Muscle layer of colon (tissue), 2 donors: ENCODE results near the gene HIPK2.

Source experiments
- H3K27ac ChIP-seq: one replicate; pipeline ENCODE4 v1.7.0; 2013; ENCODE audit warnings: low read depth, mild to moderate bottlenecking, low read length, moderate library complexity
- H3K27me3 ChIP-seq, 2 donors: one replicate each; pipeline ENCODE4 v1.7.0; 2013; ENCODE audit warnings: low read length in 2 of 2, mild to moderate bottlenecking in 2 of 2; ENCODE audit not compliant: insufficient read depth in 2 of 2, control insufficient read depth in 1 of 2
- H3K36me3 ChIP-seq: one replicate; pipeline ENCODE4 v1.7.0; 2013; ENCODE audit warnings: mild to moderate bottlenecking, low read length; ENCODE audit not compliant: insufficient read depth
- H3K4me1 ChIP-seq: one replicate; pipeline ENCODE4 v1.7.0; 2013; ENCODE audit warnings: mild to moderate bottlenecking, low read length; ENCODE audit not compliant: insufficient read depth
- H3K4me3 ChIP-seq, 2 donors: one replicate each; pipeline ENCODE4 v1.7.0; 2013; ENCODE audit warnings: low read length in 2 of 2, low read depth in 1 of 2, mild to moderate bottlenecking in 1 of 2, moderate library complexity in 1 of 2
- H3K9ac ChIP-seq: one replicate; pipeline ENCODE4 v1.7.0; 2013; ENCODE audit warnings: low read length
- H3K9me3 ChIP-seq: one replicate; pipeline ENCODE4 v1.7.0; 2013; ENCODE audit warnings: mild to moderate bottlenecking, low read length
- donor health status: abdominal sarcoma.
- donor health status: Adenocarcinoma of cecum.

HIPK2 gene

DNA sequence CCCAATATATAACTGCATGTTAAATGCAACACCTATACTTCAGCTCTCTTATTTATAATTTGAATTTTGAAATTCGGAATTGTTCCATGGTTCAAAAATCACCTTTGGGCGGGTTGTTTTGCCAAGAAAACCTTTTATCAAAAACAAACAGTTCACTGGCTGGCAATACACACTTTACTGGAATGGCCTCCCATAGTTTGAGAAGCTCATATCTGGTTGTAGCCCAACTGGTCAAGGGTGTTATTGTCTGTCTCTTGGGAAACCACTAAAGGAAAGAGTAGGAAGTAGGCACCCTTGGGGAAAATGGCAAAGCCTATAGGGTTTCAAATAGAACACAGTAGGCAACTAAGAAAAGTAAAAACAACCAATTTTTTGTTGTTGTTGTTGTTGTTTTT is 117.9 kb downstream of the HIPK2 start:
- Histone ChIP-seq H3K4me1 (peaks cover 8% of the 10 kb centered on the region), H3K27me3 (no peaks in the 10 kb centered on the region), H3K9me3 (no peaks in the 10 kb centered on the region), H3K9ac (no peak overlapping the region), H3K4me3 (no peak overlapping the region), H3K36me3 (no peaks in the 10 kb centered on the region), H3K27ac (no peak overlapping the region)

DNA sequence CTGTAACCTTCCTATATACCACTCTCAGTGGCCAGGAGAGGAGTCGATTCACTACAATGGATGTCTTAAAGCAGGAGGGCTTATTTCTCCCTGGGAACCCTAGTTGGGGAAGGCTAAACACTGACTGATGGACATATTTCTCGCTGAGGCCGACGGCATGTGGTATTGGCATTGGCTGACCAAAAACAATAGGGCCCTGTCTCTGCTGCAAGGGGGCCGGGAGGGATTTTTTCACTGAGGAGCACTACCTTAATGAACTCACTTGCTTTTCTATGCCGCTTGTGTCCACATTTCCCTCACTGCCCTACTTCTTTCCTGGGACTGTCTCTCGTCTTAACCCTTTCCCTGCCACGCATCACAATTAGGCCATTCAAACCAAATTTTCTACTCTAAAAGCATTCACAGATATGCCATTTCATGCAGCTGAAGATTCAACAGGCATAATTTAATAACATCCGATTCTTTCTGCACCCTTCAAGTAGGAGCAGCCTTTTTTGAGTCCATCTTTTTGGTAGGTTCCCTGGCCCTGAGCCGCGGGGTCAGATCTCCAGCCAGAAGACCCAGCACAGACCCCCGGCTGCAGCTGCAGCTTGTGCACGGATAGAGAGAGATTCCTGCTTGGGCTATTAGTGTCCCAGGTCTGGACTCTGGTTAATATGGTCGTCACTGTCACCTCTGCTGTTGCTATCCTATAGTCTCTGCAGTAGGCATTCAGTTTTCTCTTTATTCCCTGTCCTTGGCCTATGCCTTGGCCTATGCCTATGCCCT is 118.7 kb downstream of the HIPK2 start:
- Histone ChIP-seq H3K9me3 (no peaks in the 10 kb centered on the region), H3K27me3 (no peaks in the 10 kb centered on the region), H3K4me1 (peaks cover 8% of the 10 kb centered on the region), H3K36me3 (no peaks in the 10 kb centered on the region), H3K4me3 (no peak overlapping the region), H3K27ac (no peak overlapping the region), H3K9ac (no peak overlapping the region)

DNA sequence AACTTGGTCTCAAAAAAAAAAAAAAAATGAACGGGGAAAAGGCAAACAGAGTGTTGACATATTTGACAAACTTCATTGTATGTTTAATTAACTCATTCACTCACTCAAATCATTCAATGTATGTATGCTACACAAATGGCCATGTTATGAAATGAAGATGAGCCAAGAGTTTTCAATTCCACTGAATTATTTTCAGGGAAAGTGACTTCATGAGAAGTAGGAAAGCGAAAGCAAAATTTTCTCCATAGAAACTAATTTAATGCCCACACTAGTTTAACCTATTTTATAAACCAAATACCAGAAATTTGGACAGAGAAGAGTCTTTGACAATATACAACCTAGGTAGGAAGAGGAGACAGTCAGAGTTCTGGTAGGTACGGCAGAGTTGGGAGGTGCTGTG is 119.5 kb downstream of the HIPK2 start:
- Histone ChIP-seq H3K4me3 (no peak overlapping the region), H3K27ac (no peak overlapping the region), H3K36me3 (no peaks in the 10 kb centered on the region), H3K9me3 (no peaks in the 10 kb centered on the region), H3K4me1 (peaks cover 8% of the 10 kb centered on the region), H3K9ac (no peak overlapping the region), H3K27me3 (no peaks in the 10 kb centered on the region)

- no peak overlapping the region for H3K4me3 ChIP-seq
- no peaks in the 10 kb centered on the region for H3K36me3 ChIP-seq
- no peak overlapping the region for H3K27ac ChIP-seq
- no peaks in the 10 kb centered on the region for H3K27me3 ChIP-seq
- no peak overlapping the region for H3K9ac ChIP-seq
- no peaks in the 10 kb centered on the region for H3K9me3 ChIP-seq
- H3K4me1 ChIP-seq, result peaks cover 5% of the 10 kb centered on the region
These were observed 120.1 kb downstream of the HIPK2 start for GRCh38 chr7:139657725-139658124.

DNA sequence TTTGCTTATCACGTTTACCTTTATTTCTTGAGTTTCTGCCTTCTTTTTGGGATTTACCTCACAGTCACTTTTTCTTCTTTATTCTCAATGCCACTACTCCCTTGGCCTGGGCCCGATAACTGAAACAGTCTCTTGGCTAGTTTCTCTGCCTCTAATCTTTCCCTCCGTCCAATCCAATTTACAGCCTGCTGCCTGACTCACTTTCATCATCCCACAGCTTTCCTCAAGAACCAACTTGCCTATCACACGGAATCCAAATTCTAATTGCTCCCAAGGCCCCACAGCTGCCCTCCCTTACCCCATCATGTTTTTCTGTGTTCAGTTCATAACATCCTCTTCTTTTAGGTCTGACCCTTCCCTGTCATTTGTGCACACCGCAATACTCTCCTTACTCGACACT is 121.4 kb downstream of the HIPK2 start:
- Histone ChIP-seq H3K4me1 (peaks cover 9% of the 10 kb centered on the region), H3K36me3 (no peaks in the 10 kb centered on the region), H3K27me3 (no peaks in the 10 kb centered on the region), H3K9ac (no peak overlapping the region), H3K9me3 (no peaks in the 10 kb centered on the region), H3K27ac (no peak overlapping the region), H3K4me3 (no peak overlapping the region)

- H3K36me3 ChIP-seq, result no peaks in the 10 kb centered on the region
- H3K27me3 ChIP-seq, result no peaks in the 10 kb centered on the region
- H3K27ac ChIP-seq, result no peak overlapping the region
- H3K9me3 ChIP-seq, result no peaks in the 10 kb centered on the region
- no peak overlapping the region for H3K4me3 ChIP-seq
- H3K9ac ChIP-seq, result no peak overlapping the region
- H3K4me1 ChIP-seq, result peaks cover 5% of the 10 kb centered on the region
These were observed 122.5 kb downstream of the HIPK2 start for GRCh38 chr7:139655305-139655704.

DNA sequence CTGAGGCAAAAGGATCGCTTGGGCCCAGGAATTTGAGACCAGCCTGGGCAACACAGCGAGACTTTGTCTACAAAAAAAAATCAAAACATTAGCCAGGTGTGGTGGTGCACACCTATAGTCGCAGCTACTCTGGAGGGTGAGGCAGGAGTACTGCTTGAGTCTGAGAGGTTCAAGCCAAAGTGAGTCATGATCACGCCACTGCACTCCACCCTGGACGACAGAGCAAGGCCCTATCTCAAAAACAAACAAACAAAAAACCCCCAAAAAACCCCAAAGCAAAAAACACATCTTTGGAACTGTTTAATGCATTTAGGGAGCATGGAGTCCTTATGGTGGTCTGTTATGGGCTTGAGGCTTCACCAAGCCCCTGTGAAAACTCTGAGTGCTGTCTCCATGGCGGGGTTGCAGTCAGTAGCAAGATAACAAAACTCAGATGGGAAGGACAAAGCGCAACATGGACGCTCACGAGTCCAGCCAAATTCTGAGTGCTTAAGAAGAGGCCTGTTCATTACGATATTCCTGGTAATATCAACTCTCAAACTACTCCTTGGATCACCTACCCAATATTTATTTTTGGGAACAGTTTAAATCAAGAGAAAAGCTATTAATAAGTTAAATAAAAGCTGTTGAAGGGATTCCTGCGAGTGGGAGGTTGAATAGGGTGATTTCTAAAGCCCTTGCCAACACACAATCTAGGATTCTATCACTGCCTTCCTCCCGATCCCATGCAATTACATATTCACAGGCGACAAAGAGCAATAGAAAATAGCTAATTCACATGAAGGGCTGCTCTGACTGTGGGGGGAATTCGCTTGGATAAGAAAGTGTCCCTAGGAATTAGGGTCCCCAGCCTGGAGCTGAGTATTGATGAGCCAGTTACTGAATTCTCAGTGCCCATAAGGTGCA is 123.3 kb downstream of the HIPK2 start:
- peaks cover 5% of the 10 kb centered on the region for H3K4me1 ChIP-seq
- no peak overlapping the region for H3K9ac ChIP-seq
- no peak overlapping the region for H3K4me3 ChIP-seq
- H3K27me3 ChIP-seq, result no peaks in the 10 kb centered on the region
- no peaks in the 10 kb centered on the region for H3K36me3 ChIP-seq
- H3K9me3 ChIP-seq, result no peaks in the 10 kb centered on the region
- no peak overlapping the region for H3K27ac ChIP-seq

- Histone ChIP-seq H3K36me3 (no peaks in the 10 kb centered on the region), H3K27ac (no peak overlapping the region), H3K9ac (no peak overlapping the region), H3K9me3 (no peaks in the 10 kb centered on the region), H3K4me3 (no peak overlapping the region), H3K4me1 (peaks cover 5% of the 10 kb centered on the region), H3K27me3 (no peaks in the 10 kb centered on the region)
These were observed 125.9 kb downstream of the HIPK2 start for GRCh38 chr7:139651914-139652313.

GRCh38 chr7:139651308-139651707 is 126.5 kb downstream of the HIPK2 start:
- H3K36me3 ChIP-seq, result no peaks in the 10 kb centered on the region
- H3K9me3 ChIP-seq, result no peaks in the 10 kb centered on the region
- no peak overlapping the region for H3K27ac ChIP-seq
- no peak overlapping the region for H3K9ac ChIP-seq
- no peak overlapping the region for H3K4me3 ChIP-seq
- H3K4me1 ChIP-seq, result peaks cover 5% of the 10 kb centered on the region
- no peaks in the 10 kb centered on the region for H3K27me3 ChIP-seq

DNA sequence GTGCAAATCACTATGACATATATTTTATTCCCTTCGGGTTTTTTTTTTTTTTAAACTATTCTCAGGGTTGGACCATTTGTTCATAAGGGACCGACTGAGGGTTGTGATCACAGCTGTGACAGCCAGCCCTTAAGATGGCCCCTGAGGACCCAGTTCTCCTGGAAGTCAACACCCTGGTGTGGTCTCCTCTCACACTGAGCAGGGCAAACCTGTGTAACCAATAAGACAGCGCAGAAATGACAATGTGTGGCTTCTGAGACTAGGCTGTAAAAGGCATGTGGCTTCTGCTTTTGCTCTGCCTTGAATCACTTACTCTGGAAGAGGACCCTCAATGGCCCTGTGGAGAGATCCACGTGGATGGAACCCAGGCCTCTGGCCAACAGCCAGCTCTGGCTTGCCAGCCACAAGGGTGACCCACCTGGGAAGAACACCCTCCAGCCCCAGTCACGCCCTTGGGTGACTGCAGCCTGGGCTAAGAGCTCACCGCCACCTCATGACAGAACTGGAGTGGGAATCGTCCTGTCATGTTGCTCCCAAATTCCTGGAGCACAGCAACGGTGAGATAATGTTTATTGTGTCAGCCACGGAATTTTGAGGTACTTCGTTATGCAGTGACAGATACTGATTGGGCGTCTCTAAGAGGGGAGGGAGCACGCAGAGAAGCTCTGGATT is 127.2 kb downstream of the HIPK2 start:
- Histone ChIP-seq H3K9me3 (no peaks in the 10 kb centered on the region), H3K4me1 (peaks cover 5% of the 10 kb centered on the region), H3K36me3 (no peaks in the 10 kb centered on the region), H3K9ac (no peak overlapping the region), H3K27ac (no peak overlapping the region), H3K27me3 (no peaks in the 10 kb centered on the region), H3K4me3 (no peak overlapping the region)

DNA sequence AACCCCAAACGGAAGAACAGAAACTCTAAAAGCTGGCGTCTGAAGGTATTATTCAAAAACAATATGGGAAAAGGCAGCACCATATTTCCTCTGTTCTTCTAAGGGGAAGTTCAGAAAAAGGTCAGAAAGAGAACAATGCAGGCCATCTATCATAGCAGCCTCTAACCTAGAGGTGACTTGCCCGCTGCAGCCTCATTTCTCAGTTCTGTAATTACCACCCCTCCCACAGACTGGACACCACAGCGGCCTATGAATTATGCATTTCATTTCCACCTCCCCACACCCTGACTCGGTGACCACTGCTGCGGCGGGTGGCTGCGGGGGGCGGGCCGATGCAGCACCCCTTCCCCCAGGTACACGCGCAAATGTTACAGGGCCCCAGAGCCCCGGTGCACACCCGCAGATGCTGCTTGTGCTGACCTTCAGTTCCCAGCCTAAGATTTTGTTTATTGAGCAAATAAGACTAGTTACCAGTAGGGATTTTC is 128.8 kb downstream of the HIPK2 start:
- H3K4me1 ChIP-seq, result peaks cover 5% of the 10 kb centered on the region
- no peaks in the 10 kb centered on the region for H3K9me3 ChIP-seq
- H3K36me3 ChIP-seq, result no peaks in the 10 kb centered on the region
- no peaks in the 10 kb centered on the region for H3K27me3 ChIP-seq
- H3K9ac ChIP-seq, result no peak overlapping the region
- no peak overlapping the region for H3K4me3 ChIP-seq
- H3K27ac ChIP-seq, result no peak overlapping the region
